LNCaP clone FGC (cell line): ENCODE measurements around the gene CNTN2.

Experiments used
- DNase-seq: peaks from one replicate; pipeline ENCODE4 v3.0.0-alpha.2; 2011; ENCODE audit warnings: low read depth
- H3K4me3 ChIP-seq: 2 replicates; pipeline ENCODE4 v1.5.1; 2011; ENCODE audit warnings: mild to moderate bottlenecking, low read depth, low read length, control low read depth
- TF ChIP-seq, protein P1 (sequence below): IDR thresholded peaks from 2 replicates; pipeline ENCODE4 v1.5.1; 2012; ENCODE audit warnings: mild to moderate bottlenecking; ENCODE audit not compliant: control insufficient read depth, insufficient read depth; ENCODE audit errors: extremely low read depth

The CNTN2 gene

DNA sequence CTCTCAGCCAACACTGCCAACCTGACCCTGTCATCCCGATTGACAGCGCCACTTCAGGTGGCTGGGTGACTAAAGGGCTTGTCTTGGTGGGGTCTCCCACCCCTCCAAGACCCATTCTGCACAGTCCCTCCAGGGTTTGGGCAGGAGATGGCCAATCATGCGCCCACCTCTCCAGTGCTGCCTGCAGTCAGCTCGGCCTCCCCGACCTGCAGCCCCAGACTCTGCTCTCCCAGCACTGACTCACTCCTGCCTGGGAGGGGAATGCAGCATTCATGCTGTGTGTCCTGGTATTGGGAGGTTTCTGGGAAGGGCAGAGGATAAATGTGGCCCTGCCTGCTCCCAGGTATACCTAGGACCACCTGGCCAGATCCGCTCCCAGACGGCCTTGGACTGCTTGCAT, 31.5 kb downstream of the CNTN2 start:
- TF ChIP-seq, protein P1, sequence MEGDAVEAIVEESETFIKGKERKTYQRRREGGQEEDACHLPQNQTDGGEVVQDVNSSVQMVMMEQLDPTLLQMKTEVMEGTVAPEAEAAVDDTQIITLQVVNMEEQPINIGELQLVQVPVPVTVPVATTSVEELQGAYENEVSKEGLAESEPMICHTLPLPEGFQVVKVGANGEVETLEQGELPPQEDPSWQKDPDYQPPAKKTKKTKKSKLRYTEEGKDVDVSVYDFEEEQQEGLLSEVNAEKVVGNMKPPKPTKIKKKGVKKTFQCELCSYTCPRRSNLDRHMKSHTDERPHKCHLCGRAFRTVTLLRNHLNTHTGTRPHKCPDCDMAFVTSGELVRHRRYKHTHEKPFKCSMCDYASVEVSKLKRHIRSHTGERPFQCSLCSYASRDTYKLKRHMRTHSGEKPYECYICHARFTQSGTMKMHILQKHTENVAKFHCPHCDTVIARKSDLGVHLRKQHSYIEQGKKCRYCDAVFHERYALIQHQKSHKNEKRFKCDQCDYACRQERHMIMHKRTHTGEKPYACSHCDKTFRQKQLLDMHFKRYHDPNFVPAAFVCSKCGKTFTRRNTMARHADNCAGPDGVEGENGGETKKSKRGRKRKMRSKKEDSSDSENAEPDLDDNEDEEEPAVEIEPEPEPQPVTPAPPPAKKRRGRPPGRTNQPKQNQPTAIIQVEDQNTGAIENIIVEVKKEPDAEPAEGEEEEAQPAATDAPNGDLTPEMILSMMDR, result no peak
- H3K4me3 ChIP-seq, result no peak overlapping the region
- no peak for DNase-seq

DNA sequence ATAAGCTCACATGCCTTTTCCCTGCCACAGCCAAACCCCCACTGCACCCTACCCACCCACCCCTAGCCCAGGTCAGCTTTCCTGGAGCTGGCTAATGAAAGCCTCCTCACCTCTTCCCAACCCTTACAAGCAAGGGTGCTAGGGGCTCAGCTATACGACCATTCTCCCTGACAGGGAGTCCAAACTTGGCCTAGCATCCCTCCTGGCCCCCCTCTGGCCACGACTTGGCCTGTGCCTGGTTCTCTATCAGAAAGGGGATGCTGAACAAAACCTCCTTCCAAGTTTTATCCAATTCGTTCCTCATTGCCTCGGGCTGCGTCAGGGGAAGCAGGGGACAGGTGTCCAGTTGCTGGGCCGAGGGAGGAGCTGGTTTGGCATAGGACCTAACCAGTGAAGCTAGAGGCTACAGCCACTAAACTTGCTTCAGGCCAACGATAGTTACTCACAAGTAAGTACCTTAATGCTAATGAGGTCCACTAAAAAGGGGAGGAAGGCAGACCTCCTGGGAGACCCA, 32.7 kb downstream of the CNTN2 start:
- TF ChIP-seq, protein P1, result no peak
- H3K4me3 ChIP-seq, result no peak overlapping the region
- no peak for DNase-seq

DNA sequence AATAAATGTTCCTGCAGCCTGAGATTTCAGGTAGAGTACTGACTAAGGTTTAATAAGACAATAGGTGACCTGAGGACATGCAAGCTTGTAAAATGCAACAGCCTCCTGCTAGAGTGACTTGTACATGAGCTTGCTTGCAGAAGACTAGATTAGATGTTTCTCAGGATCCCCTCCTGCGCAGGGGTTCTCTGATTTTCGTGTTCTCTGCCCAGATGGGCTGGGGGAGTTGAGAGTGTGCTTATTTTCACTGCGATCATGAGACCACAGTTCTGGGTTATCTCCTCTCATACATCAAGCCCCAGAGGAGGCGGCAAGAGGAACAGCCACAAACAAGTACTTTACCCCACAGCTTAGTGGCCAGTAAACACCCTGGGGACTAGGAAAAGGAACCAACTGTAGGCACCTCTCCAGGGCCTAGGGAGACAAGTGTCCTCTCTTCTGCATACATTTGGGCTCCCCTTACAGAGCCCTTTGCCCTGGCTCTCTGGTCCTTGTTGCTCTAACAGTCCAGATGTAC, 33.3 kb downstream of the CNTN2 start:
- DNase-seq, result peak; percentile 59
- no peak overlapping the region for H3K4me3 ChIP-seq
- TF ChIP-seq, protein P1, result no peak

DNA sequence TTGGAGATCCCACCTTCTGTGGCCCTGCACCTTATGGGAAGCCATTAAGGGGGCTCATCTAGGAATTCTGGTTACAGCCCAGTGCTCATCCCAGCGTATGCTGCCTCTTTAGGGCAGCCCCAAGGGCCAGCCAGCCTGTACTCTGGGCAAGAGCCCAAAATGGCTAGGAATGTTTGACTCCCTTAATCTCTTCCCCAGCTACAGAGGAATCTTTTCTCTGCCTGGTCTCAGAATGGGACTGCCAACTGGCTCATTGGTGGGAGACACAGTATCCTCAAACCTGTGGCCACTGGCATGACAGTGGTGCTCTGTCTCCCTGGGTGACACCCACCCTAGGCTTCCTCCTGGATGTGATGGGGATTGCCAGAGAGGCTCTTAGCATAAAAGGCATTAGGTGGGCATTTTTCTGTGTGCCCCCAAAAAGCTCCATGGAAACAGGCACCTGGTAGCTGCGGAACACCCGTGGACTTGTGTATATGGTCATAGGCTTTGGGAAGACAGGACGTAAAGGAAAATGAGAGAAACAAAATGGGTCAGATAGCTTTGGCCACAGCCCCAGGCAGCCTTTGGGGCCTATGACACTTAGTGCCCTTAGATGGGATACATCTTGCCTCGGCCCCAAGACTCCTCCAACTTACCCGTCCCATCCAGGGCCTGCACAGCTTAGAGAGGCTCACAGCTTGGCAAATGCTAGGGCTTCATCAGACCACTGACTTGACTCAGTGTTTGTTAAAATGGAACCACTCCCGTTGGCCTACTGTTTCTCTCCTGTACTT, 34.3 kb downstream of the CNTN2 start:
- TF ChIP-seq, protein P1, result no peak
- DNase-seq, result no peak
- no peak overlapping the region for H3K4me3 ChIP-seq

DNA sequence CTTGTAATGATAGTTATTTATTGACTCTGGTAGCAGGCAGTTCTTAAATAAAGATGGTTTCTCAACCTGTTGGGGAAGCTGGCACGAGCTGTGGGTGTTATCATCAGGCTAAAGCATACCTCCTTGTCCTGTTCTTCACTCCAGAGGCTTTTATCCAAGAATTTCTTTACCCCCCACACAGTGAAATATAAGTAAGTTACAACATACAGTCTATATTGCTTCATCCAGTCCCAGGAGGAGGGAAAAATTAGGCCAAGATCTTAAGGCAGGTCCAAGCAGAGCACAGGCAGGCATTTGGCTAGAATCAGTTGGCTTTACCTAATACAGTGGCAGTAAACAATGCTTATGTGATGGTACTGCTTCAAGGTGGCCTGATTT, 34.9 kb downstream of the CNTN2 start:
- DNase-seq, result no peak
- no peak overlapping the region for H3K4me3 ChIP-seq
- TF ChIP-seq, protein P1, result no peak

DNA sequence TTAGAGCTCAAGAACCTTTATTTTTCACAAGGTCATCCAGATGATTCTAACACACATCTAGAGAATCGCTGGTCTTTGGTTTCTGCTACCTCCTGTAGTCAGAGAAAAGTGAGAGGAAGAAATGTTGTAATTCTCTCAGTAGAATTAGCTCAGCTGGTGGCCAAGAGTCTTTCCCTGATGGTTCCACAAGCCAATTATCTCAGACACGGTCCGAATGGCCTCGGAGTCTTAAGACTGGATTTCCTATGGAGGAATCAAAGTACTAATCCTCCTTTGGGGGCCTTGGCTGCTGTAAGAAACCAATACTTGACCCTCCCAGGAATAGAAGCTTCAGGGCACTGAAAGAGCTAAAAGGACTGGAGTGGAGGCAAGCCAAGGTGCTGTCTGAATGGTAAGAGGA, 39.4 kb downstream of the CNTN2 start:
- no peak for DNase-seq
- no peak overlapping the region for H3K4me3 ChIP-seq
- TF ChIP-seq, protein P1, result no peak
